ENCODE data around the gene GPR15. TPM values are rescaled to one million over a fixed set of nuclear protein-coding genes. Genes with fewer than 3 reads are reported as not detected.

Gene GPR15
- total RNA-seq, 1 donor from 2014 or later = not detected

- H3K4me3 Mint-ChIP-seq = no peak overlapping the region
- H3K27me3 Mint-ChIP-seq (ENCODE audit: low read depth) = no peaks in the 10 kb centered on the region
- H3K27ac Mint-ChIP-seq = no peak overlapping the region
- TF ChIP-seq, protein P1, sequence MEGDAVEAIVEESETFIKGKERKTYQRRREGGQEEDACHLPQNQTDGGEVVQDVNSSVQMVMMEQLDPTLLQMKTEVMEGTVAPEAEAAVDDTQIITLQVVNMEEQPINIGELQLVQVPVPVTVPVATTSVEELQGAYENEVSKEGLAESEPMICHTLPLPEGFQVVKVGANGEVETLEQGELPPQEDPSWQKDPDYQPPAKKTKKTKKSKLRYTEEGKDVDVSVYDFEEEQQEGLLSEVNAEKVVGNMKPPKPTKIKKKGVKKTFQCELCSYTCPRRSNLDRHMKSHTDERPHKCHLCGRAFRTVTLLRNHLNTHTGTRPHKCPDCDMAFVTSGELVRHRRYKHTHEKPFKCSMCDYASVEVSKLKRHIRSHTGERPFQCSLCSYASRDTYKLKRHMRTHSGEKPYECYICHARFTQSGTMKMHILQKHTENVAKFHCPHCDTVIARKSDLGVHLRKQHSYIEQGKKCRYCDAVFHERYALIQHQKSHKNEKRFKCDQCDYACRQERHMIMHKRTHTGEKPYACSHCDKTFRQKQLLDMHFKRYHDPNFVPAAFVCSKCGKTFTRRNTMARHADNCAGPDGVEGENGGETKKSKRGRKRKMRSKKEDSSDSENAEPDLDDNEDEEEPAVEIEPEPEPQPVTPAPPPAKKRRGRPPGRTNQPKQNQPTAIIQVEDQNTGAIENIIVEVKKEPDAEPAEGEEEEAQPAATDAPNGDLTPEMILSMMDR (IDR thresholded peaks at IDR 0.05; ENCODE audit: unreplicated experiment) = no peak
- H3K36me3 Mint-ChIP-seq = peaks cover 11% of the 10 kb centered on the region
- DNase-seq (ENCODE audit: low spot score in 2 of 2, unreplicated experiment in 2 of 2) = no peak
- H3K4me1 Mint-ChIP-seq = no peaks in the 10 kb centered on the region
- H3K9me3 Mint-ChIP-seq = no peaks in the 10 kb centered on the region
Observed at GRCh38 chr3:98513091-98513511, 18.7 kb upstream of the GPR15 start.

- H3K9me3 Mint-ChIP-seq = no peaks in the 10 kb centered on the region
- no peaks in the 10 kb centered on the region for H3K4me1 Mint-ChIP-seq
- peaks cover 13% of the 10 kb centered on the region for H3K36me3 Mint-ChIP-seq
- H3K4me3 Mint-ChIP-seq = no peak overlapping the region
- DNase-seq (ENCODE audit: low spot score in 2 of 2, unreplicated experiment in 2 of 2) = no peak
- no peaks in the 10 kb centered on the region for H3K27me3 Mint-ChIP-seq (ENCODE audit: low read depth)
- H3K27ac Mint-ChIP-seq = no peak overlapping the region
- TF ChIP-seq, protein P1 (IDR thresholded peaks at IDR 0.05; ENCODE audit: unreplicated experiment) = no peak
Observed at GRCh38 chr3:98513736-98514135, 18.0 kb upstream of the GPR15 start.

- TF ChIP-seq, protein P1 (IDR thresholded peaks at IDR 0.05; ENCODE audit: unreplicated experiment) = no peak
- Mint-ChIP-seq H3K27me3 (ENCODE audit: low read depth) (no peaks in the 10 kb centered on the region), H3K27ac (no peak overlapping the region), H3K4me1 (no peaks in the 10 kb centered on the region), H3K9me3 (no peaks in the 10 kb centered on the region), H3K36me3 (peaks cover 18% of the 10 kb centered on the region), H3K4me3 (no peak overlapping the region)
- DNase-seq (ENCODE audit: low spot score in 2 of 2, unreplicated experiment in 2 of 2) = no peak
Observed at GRCh38 chr3:98514948-98515347, 16.8 kb upstream of the GPR15 start.

GRCh38 chr3:98518816-98519215 is 13.0 kb upstream of the GPR15 start:
- H3K27me3 Mint-ChIP-seq (ENCODE audit: low read depth) = no peaks in the 10 kb centered on the region
- no peak for DNase-seq (ENCODE audit: low spot score in 2 of 2, unreplicated experiment in 2 of 2)
- H3K36me3 Mint-ChIP-seq = peaks cover 18% of the 10 kb centered on the region
- TF ChIP-seq, protein P1 (IDR thresholded peaks at IDR 0.05; ENCODE audit: unreplicated experiment) = no peak
- peaks cover 18% of the 10 kb centered on the region for H3K4me1 Mint-ChIP-seq
- no peak overlapping the region for H3K4me3 Mint-ChIP-seq
- H3K9me3 Mint-ChIP-seq = no peaks in the 10 kb centered on the region
- no peak overlapping the region for H3K27ac Mint-ChIP-seq

DNA sequence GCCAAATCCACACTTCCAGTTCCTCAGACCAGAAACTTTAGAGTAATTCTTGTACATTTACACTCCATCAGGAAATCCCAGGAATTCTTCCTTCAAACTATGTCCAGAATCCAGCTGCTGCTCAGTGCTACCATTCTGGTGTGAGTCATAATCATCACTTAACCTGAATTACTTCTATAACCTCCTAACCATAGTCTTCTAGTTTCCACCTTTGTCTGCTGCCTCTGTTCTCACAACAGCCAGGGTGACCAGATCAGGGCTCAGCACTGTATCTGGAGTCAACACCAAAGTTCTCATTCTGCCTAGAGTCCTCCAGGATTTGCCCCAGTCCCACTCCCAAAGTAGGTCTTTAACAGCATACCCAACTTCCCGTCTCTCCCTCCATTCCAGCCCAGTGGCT is 12.4 kb upstream of the GPR15 start:
- Mint-ChIP-seq H3K4me1 (peaks cover 18% of the 10 kb centered on the region), H3K4me3 (no peak overlapping the region), H3K36me3 (peaks cover 18% of the 10 kb centered on the region), H3K27me3 (ENCODE audit: low read depth) (no peaks in the 10 kb centered on the region), H3K27ac (no peak overlapping the region), H3K9me3 (no peaks in the 10 kb centered on the region)
- TF ChIP-seq, protein P1 (IDR thresholded peaks at IDR 0.05; ENCODE audit: unreplicated experiment) = no peak
- DNase-seq (ENCODE audit: low spot score in 2 of 2, unreplicated experiment in 2 of 2) = no peak

Data from mesothelial cell of epicardium (in vitro differentiated cells).